ENCODE measurements around the gene NPC2. TPM values are rescaled to one million over a fixed set of nuclear protein-coding genes. Genes with fewer than 3 reads are reported as not detected.

The NPC2 gene
- total RNA-seq, 4 donors from 2014 or later, result 88.3 to 393 (median 147) TPM

- intact Hi-C loops (cut with DNase I; ENCODE audit: low total_unique reads), result loop anchor here (10.0 kb wide), 1 partner anchor 105 kb away; no protein-coding TSS in a partner anchor
- no peaks in the 10 kb centered on the region for H3K4me1 ChIP-seq
These were observed 23.3 kb downstream of the NPC2 start for GRCh38 chr14:74469548-74470518.

GRCh38 chr14:74468513-74468912 lies 24.6 kb downstream of the NPC2 start:
- no peak for TF ChIP-seq EP300 (IDR thresholded peaks at IDR 0.05; ENCODE audit: low read depth)
- TF ChIP-seq POLR2A (IDR thresholded peaks at IDR 0.05), result no peak
- TF ChIP-seq POLR2AphosphoS5 (IDR thresholded peaks at IDR 0.05), result no peak
- no peak for TF ChIP-seq CTCF (IDR thresholded peaks at IDR 0.05)
- in situ Hi-C loops (cut with MboI; ENCODE audit: low pct_ligation_motif_present in 1 of 4, low pct_unique_long_range_greater_than_20kb in 1 of 4, low sequenced_read_pairs in 3 of 4), result no loop called here
- 84% methylated on average over 3 of the region's 3 CpGs; no CpG with 5 or more reads in 1 of the 2 donors for WGBS, 2 donors (ENCODE audit: low coverage in 1 of 2)
- Histone ChIP-seq H3K27me3 (no peaks in the 10 kb centered on the region), H3K4me1 (no peaks in the 10 kb centered on the region), H3K9me3 (no peaks in the 10 kb centered on the region), H3K36me3 (peaks cover 0 to 3% (median 0%) of the 10 kb centered on the region in 4 donors), H3K27ac (no peak overlapping the region), H3K4me3 (no peak overlapping the region)
- intact Hi-C loops (cut with DNase I; ENCODE audit: low total_unique reads), result no loop called here
- DNase-seq, result no peak

More at GRCh38 chr14:74469548-74470518, 23.3 kb downstream of the NPC2 start:
- 78 to 87% methylated on average over 5 to 7 of the region's 7 CpGs for WGBS, 2 donors (ENCODE audit: low coverage in 1 of 2)
- no peak for DNase-seq
- H3K4me3 ChIP-seq, result no peak overlapping the region
- H3K27me3 ChIP-seq, result no peaks in the 10 kb centered on the region
- H3K36me3 ChIP-seq, result peaks cover 0 to 8% (median 0%) of the 10 kb centered on the region in 4 donors
- H3K27ac ChIP-seq, result no peak overlapping the region
- TF ChIP-seq CTCF (IDR thresholded peaks at IDR 0.05) (no peak), EP300 (IDR thresholded peaks at IDR 0.05; ENCODE audit: low read depth) (no peak), POLR2A (IDR thresholded peaks at IDR 0.05) (no peak), POLR2AphosphoS5 (IDR thresholded peaks at IDR 0.05) (no peak)
- no peaks in the 10 kb centered on the region for H3K9me3 ChIP-seq
- in situ Hi-C loops (cut with MboI; ENCODE audit: low pct_ligation_motif_present in 1 of 4, low pct_unique_long_range_greater_than_20kb in 1 of 4, low sequenced_read_pairs in 3 of 4), result loop anchor here in 2 of 4 donors (10.0 kb wide), 1 partner anchor 105 kb away; no protein-coding TSS in a partner anchor

- TF ChIP-seq EP300 (IDR thresholded peaks at IDR 0.05; ENCODE audit: low read depth) (no peak), CTCF (IDR thresholded peaks at IDR 0.05) (no peak), POLR2AphosphoS5 (IDR thresholded peaks at IDR 0.05) (no peak), POLR2A (IDR thresholded peaks at IDR 0.05) (no peak)
- H3K4me1 ChIP-seq, result no peaks in the 10 kb centered on the region
- H3K27me3 ChIP-seq, result no peaks in the 10 kb centered on the region
- H3K4me3 ChIP-seq, result no peak overlapping the region
- H3K9me3 ChIP-seq, result no peaks in the 10 kb centered on the region
- H3K36me3 ChIP-seq, result no peaks in the 10 kb centered on the region
- DNase-seq, result no peak
- intact Hi-C loops (cut with DNase I; ENCODE audit: low total_unique reads), result no loop called here
- no peak overlapping the region for H3K27ac ChIP-seq
- 93 to 100% methylated on average over 1 to 2 of the region's 2 CpGs for WGBS, 2 donors (ENCODE audit: low coverage in 1 of 2)
- in situ Hi-C loops (cut with MboI; ENCODE audit: low pct_ligation_motif_present in 1 of 4, low pct_unique_long_range_greater_than_20kb in 1 of 4, low sequenced_read_pairs in 3 of 4), result no loop called here
These were observed 27.8 kb downstream of the NPC2 start for GRCh38 chr14:74465335-74465734.

DNA sequence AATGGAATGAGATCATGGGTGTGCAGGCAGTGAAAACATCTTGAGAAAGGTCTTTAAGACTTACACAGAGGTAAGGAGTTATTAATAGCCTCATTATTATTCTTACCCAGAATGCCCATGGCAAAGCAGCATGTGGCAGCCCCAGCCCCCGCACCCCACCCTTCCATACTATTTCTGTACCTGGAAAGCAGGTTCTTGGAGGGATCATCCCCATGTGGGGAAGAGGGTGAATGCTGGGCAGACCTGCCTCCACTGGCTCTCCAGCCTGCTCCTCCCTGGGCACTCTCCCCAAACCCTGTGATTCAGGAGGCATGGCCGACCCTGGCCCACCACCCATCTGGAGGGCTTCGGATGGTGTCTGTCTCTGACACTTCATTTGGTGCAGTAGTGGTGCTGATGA lies 28.3 kb downstream of the NPC2 start:
- in situ Hi-C loops (cut with MboI; ENCODE audit: low pct_ligation_motif_present in 1 of 4, low pct_unique_long_range_greater_than_20kb in 1 of 4, low sequenced_read_pairs in 3 of 4), result no loop called here
- Histone ChIP-seq H3K9me3 (no peaks in the 10 kb centered on the region), H3K27ac (no peak overlapping the region), H3K27me3 (no peaks in the 10 kb centered on the region), H3K4me1 (no peaks in the 10 kb centered on the region), H3K4me3 (no peak overlapping the region), H3K36me3 (no peaks in the 10 kb centered on the region)
- intact Hi-C loops (cut with DNase I; ENCODE audit: low total_unique reads), result no loop called here
- no peak for DNase-seq
- WGBS, 2 donors (ENCODE audit: low coverage in 1 of 2), result 98% methylated on average over 3 of the region's 3 CpGs; no CpG with 5 or more reads in 1 of the 2 donors
- TF ChIP-seq POLR2AphosphoS5 (IDR thresholded peaks at IDR 0.05) (no peak), CTCF (IDR thresholded peaks at IDR 0.05) (no peak), POLR2A (IDR thresholded peaks at IDR 0.05) (no peak), EP300 (IDR thresholded peaks at IDR 0.05; ENCODE audit: low read depth) (no peak)
